Prostate gland (tissue), 2 donors: ENCODE measurements around the gene SYPL2. TPM values are rescaled to one million over a fixed set of nuclear protein-coding genes. Genes with fewer than 3 reads are reported as not detected.
"Not testable (repeated sequence)": the region's sequence is repeated elsewhere in the genome, so short reads cannot be mapped to it uniquely, and the experiment has no call there.

Source experiments
- DNase-seq: peaks from one replicate; pipeline ENCODE4 v3.0.0-alpha.2; 2019; ENCODE audit warnings: low spot score
- H3K27ac ChIP-seq, 2 donors: fragments of 200-600 bp; sonication (generic); 2 replicates each; pipeline ENCODE4 v1.5.1; 2017 to 2019
- H3K27me3 ChIP-seq: fragments of 200-600 bp; sonication (generic); replicated peaks from 2 replicates; pipeline ENCODE4 v1.5.1; 2019; ENCODE audit not compliant: insufficient read depth
- H3K36me3 ChIP-seq, 2 donors: fragments of 200-600 bp; sonication (generic); 1 replicate in 1 of 2; 2 replicates in 1 of 2; pipeline versions ENCODE4 v1.5.1 to v1.8.1; 2017 to 2019
- H3K4me1 ChIP-seq: fragments of 200-600 bp; sonication (generic); replicated peaks from 2 replicates; pipeline ENCODE4 v1.5.1; 2019
- H3K4me3 ChIP-seq, 2 donors: fragments of 200-600 bp; sonication (generic); 2 replicates each; pipeline ENCODE4 v1.5.1; 2017 to 2019
- H3K9me3 ChIP-seq: fragments of 200-600 bp; sonication (generic); 2 replicates; pipeline ENCODE4 v1.5.1; 2017
- CTCF ChIP-seq, 4 experiments: fragments of 200-600 bp in 2 of 4; fragments of 450-650 bp in 2 of 4; sonication (generic) in 2 of 4; IDR thresholded peaks; 1 replicate in 3 of 4; 2 replicates in 1 of 4; pipeline ENCODE4 v1.5.1; 2016 to 2019; ENCODE audit warnings: antibody characterized with exemption in 4 of 4, mild to moderate bottlenecking in 2 of 4, moderate library complexity in 2 of 4
- POLR2A ChIP-seq: fragments of 450-650 bp; IDR thresholded peaks from one replicate; pipeline ENCODE4 v1.6.1; 2016; ENCODE audit warnings: antibody characterized with exemption, mild to moderate bottlenecking
- POLR2AphosphoS5 ChIP-seq: sonication (generic); formaldehyde crosslinking; IDR thresholded peaks from one replicate; pipeline ENCODE4 v1.6.1; 2017; ENCODE audit warnings: antibody characterized with exemption
- WGBS: methylation state at CpG from one replicate; pipeline ENCODE4 v1.1.5; 2018; 5-methylcytosine and 5-hydroxymethylcytosine counted together
- intact Hi-C: fragments of 100-400 bp; cut with DNase I; formaldehyde crosslinking; loops from one replicate; pipeline ENCODE4 v1.14.2; 2022
- total RNA-seq, 2 donors: library from RNA; depleted of rRNA; stranded (reverse); fragments of >200 nt; gene quantifications; one replicate each; pipeline ENCODE4 v1.1.0, GENCODE V29; 2016

Gene SYPL2
- total RNA-seq, 2 donors from 2014 or later, result 1.3 to 48.1 TPM

GRCh38 chr1:109441069-109441468 is 25.3 kb upstream of the SYPL2 start:
- intact Hi-C loops, result no loop called here
- Histone ChIP-seq H3K27ac (no peak overlapping the region), H3K9me3 (no peaks in the 10 kb centered on the region), H3K27me3 (no peaks in the 10 kb centered on the region), H3K4me1 (no peaks in the 10 kb centered on the region), H3K4me3 (no peak overlapping the region), H3K36me3 (no peaks in the 10 kb centered on the region)
- 27% methylated on average over 1 of the region's 1 CpG for WGBS
- DNase-seq, result no peak
- TF ChIP-seq CTCF (IDR thresholded peaks at IDR 0.05) (no peak), POLR2A (no peak), POLR2AphosphoS5 (no peak)

GRCh38 chr1:109443476-109443875 is 22.9 kb upstream of the SYPL2 start:
- Histone ChIP-seq H3K4me1 (no peaks in the 10 kb centered on the region), H3K36me3 (no peaks in the 10 kb centered on the region), H3K27ac (no peak overlapping the region), H3K9me3 (no peaks in the 10 kb centered on the region), H3K27me3 (no peaks in the 10 kb centered on the region), H3K4me3 (no peak overlapping the region)
- 57% methylated on average over 2 of the region's 2 CpGs for WGBS
- no peak for DNase-seq
- intact Hi-C loops, result no loop called here
- TF ChIP-seq POLR2A (no peak), CTCF (IDR thresholded peaks at IDR 0.05) (no peak), POLR2AphosphoS5 (no peak)

- Histone ChIP-seq H3K4me1 (no peaks in the 10 kb centered on the region), H3K4me3 (no peak overlapping the region), H3K9me3 (no peaks in the 10 kb centered on the region), H3K27ac (no peak overlapping the region), H3K36me3 (no peaks in the 10 kb centered on the region), H3K27me3 (no peaks in the 10 kb centered on the region)
- intact Hi-C loops, result no loop called here
- no peak for TF ChIP-seq POLR2AphosphoS5
- no peak for TF ChIP-seq CTCF (IDR thresholded peaks at IDR 0.05)
- TF ChIP-seq POLR2A, result no peak
- no peak for DNase-seq
- 88% methylated on average over 1 of the region's 1 CpG for WGBS
Observed at GRCh38 chr1:109444346-109444745, 22.0 kb upstream of the SYPL2 start.

GRCh38 chr1:109445949-109446695 is 20.2 kb upstream of the SYPL2 start:
- H3K27me3 ChIP-seq, H3K4me1 ChIP-seq, intact Hi-C loops, H3K4me3 ChIP-seq, H3K27ac ChIP-seq, H3K9me3 ChIP-seq, DNase-seq, H3K36me3 ChIP-seq: not testable (repeated sequence)
- 53% methylated on average over 11 of the region's 11 CpGs for WGBS

- H3K27me3 ChIP-seq, result no peaks in the 10 kb centered on the region
- H3K4me1 ChIP-seq, result no peaks in the 10 kb centered on the region
- no peak for TF ChIP-seq CTCF (IDR thresholded peaks at IDR 0.05)
- no peak for TF ChIP-seq POLR2A
- TF ChIP-seq POLR2AphosphoS5, result no peak
- DNase-seq, result no peak
- H3K4me3 ChIP-seq, result no peak overlapping the region
- intact Hi-C loops, result no loop called here
- no peak overlapping the region for H3K27ac ChIP-seq
- no peaks in the 10 kb centered on the region for H3K9me3 ChIP-seq
- 54% methylated on average over 4 of the region's 4 CpGs for WGBS
- H3K36me3 ChIP-seq, result no peaks in the 10 kb centered on the region
Observed at GRCh38 chr1:109447524-109447923, 18.8 kb upstream of the SYPL2 start.
